HPDE6-E6E7 (cell line): ENCODE measurements around the gene CLIC4.
"Not testable (repeated sequence)": the region's sequence is repeated elsewhere in the genome, so short reads cannot be mapped to it uniquely, and the experiment has no call there.

Experiments
- DNase-seq: peaks from one replicate; pipeline ENCODE4 v3.0.0; 2011; ENCODE audit warnings: missing footprints; ENCODE audit errors: extremely low spot score

Gene CLIC4

GRCh38 chr1:24875991-24876506 is 130.8 kb downstream of the CLIC4 start:
- no peak for DNase-seq

- no peak for DNase-seq
These were observed 132.8 kb downstream of the CLIC4 start for GRCh38 chr1:24878045-24878444.

- no peak for DNase-seq
These were observed 133.8 kb downstream of the CLIC4 start for GRCh38 chr1:24878775-24879742.

GRCh38 chr1:24881034-24881433 is 135.8 kb downstream of the CLIC4 start:
- DNase-seq, result no peak

GRCh38 chr1:24884751-24885150 is 139.5 kb downstream of the CLIC4 start:
- no peak for DNase-seq

GRCh38 chr1:24886241-24886640 is 141.0 kb downstream of the CLIC4 start:
- no peak for DNase-seq

GRCh38 chr1:24888061-24888970 is 143.1 kb downstream of the CLIC4 start:
- no peak for DNase-seq

- no peak for DNase-seq
These were observed 143.9 kb downstream of the CLIC4 start for GRCh38 chr1:24888971-24889676.

- no peak for DNase-seq
These were observed 145.6 kb downstream of the CLIC4 start for GRCh38 chr1:24890887-24891286.

GRCh38 chr1:24891367-24891766 is 146.1 kb downstream of the CLIC4 start:
- DNase-seq, result not testable (repeated sequence)

GRCh38 chr1:24892188-24893153 is 147.2 kb downstream of the CLIC4 start:
- no peak for DNase-seq

GRCh38 chr1:24893431-24893830 is 148.2 kb downstream of the CLIC4 start:
- no peak for DNase-seq
